H9 (cell line): ENCODE results near the gene SLC24A2. TPM values are rescaled to one million over a fixed set of nuclear protein-coding genes. Genes with fewer than 3 reads are reported as not detected.

ENCODE experiments used
- DNase-seq: peaks from one replicate; pipeline ENCODE4 v3.0.0-alpha.2; 2017
- H2AFZ ChIP-seq: one replicate; pipeline ENCODE4 v1.6.1; 2013; ENCODE audit warnings: mild to moderate bottlenecking, low read length, control low read depth, moderate library complexity
- H2AK5ac ChIP-seq: 2 replicates; pipeline ENCODE4 v1.6.1; 2013; ENCODE audit warnings: low read length, control low read depth, mixed read lengths; ENCODE audit not compliant: insufficient read length
- H2BK120ac ChIP-seq: one replicate; pipeline ENCODE4 v1.6.1; 2013; ENCODE audit warnings: low read depth, mild to moderate bottlenecking, low read length, control low read depth, inconsistent platforms; ENCODE audit not compliant: poor library complexity, severe bottlenecking
- H2BK12ac ChIP-seq: 2 replicates; pipeline ENCODE4 v1.6.1; 2013; ENCODE audit warnings: low read length, control low read depth, mixed read lengths, low read depth; ENCODE audit not compliant: insufficient read length
- H2BK15ac ChIP-seq: 2 replicates; pipeline ENCODE4 v1.6.1; 2013; ENCODE audit warnings: low read depth, low read length, control low read depth
- H2BK20ac ChIP-seq: one replicate; pipeline ENCODE4 v1.6.1; 2013; ENCODE audit warnings: low read depth, mild to moderate bottlenecking, low read length, control low read depth, inconsistent platforms; ENCODE audit not compliant: poor library complexity, severe bottlenecking
- H2BK5ac ChIP-seq: 2 replicates; pipeline ENCODE4 v1.6.1; 2013; ENCODE audit warnings: low read length, control low read depth, mixed read lengths; ENCODE audit not compliant: insufficient read length
- H3K14ac ChIP-seq: 2 replicates; pipeline ENCODE4 v1.6.1; 2013; ENCODE audit warnings: low read length, control low read depth; ENCODE audit not compliant: insufficient read depth
- H3K18ac ChIP-seq: 2 replicates; pipeline ENCODE4 v1.6.1; 2013; ENCODE audit warnings: low read depth, mild to moderate bottlenecking, mixed read lengths, low read length, control low read depth; ENCODE audit not compliant: insufficient read length
- H3K23ac ChIP-seq: 2 replicates; pipeline ENCODE4 v1.6.1; 2013; ENCODE audit warnings: low read length, control low read depth, mixed read lengths, low read depth; ENCODE audit not compliant: insufficient read length
- H3K23me2 ChIP-seq: 2 replicates; pipeline ENCODE4 v1.6.1; 2013; ENCODE audit warnings: low read depth, mild to moderate bottlenecking, mixed read lengths, low read length, control low read depth; ENCODE audit not compliant: insufficient read length, poor library complexity, severe bottlenecking
- H3K27ac ChIP-seq: 2 replicates; pipeline ENCODE4 v1.5.1; 2013; ENCODE audit warnings: low read length, control low read depth, mixed read lengths, low read depth; ENCODE audit not compliant: insufficient read length
- H3K27me3 ChIP-seq: 2 replicates; pipeline ENCODE4 v1.6.1; 2013; ENCODE audit warnings: low read length, control low read depth, inconsistent platforms; ENCODE audit not compliant: insufficient read depth
- H3K4ac ChIP-seq: 2 replicates; pipeline ENCODE4 v1.6.1; 2013; ENCODE audit warnings: low read depth, mild to moderate bottlenecking, control low read depth, inconsistent platforms, low read length, moderate library complexity
- H3K4me1 ChIP-seq: 2 replicates; pipeline ENCODE4 v1.6.1; 2013; ENCODE audit warnings: low read length, control low read depth, inconsistent platforms; ENCODE audit not compliant: insufficient read depth
- H3K4me2 ChIP-seq: 2 replicates; pipeline ENCODE4 v1.6.1; 2013; ENCODE audit warnings: low read length, control low read depth, mixed read lengths; ENCODE audit not compliant: insufficient read length, insufficient read depth
- H3K56ac ChIP-seq: 2 replicates; pipeline ENCODE4 v1.6.1; 2013; ENCODE audit warnings: low read depth, mild to moderate bottlenecking, mixed read lengths, low read length, control low read depth; ENCODE audit not compliant: insufficient read length
- H3K79me1 ChIP-seq: 2 replicates; pipeline ENCODE4 v1.6.1; 2013; ENCODE audit warnings: low read depth, mild to moderate bottlenecking, moderate library complexity, low read length, control low read depth, inconsistent platforms; ENCODE audit not compliant: insufficient read depth, poor library complexity, severe bottlenecking
- H3K79me2 ChIP-seq: 2 replicates; pipeline ENCODE4 v1.6.1; 2013; ENCODE audit warnings: low read length, control low read depth, inconsistent platforms; ENCODE audit not compliant: insufficient read depth
- H3K9ac ChIP-seq: 2 replicates; pipeline ENCODE4 v1.6.1; 2013; ENCODE audit warnings: low read length, control low read depth, mixed read lengths; ENCODE audit not compliant: insufficient read length; ENCODE audit errors: extremely low read depth
- H3K9me3 ChIP-seq: one replicate; pipeline ENCODE4 v1.6.1; 2013; ENCODE audit warnings: low read depth, low read length, inconsistent platforms; ENCODE audit not compliant: control insufficient read depth
- H3T11ph ChIP-seq: one replicate; pipeline ENCODE4 v1.6.1; 2013; ENCODE audit warnings: mild to moderate bottlenecking, low read length, control low read depth, inconsistent platforms
- H4K20me1 ChIP-seq: one replicate; pipeline ENCODE4 v1.6.1; 2013; ENCODE audit not compliant: control insufficient read depth, insufficient read length, insufficient read depth
- H4K5ac ChIP-seq: 2 replicates; pipeline ENCODE4 v1.6.1; 2013; ENCODE audit warnings: low read depth, mild to moderate bottlenecking, mixed read lengths, low read length, control low read depth; ENCODE audit not compliant: insufficient read length
- H4K8ac ChIP-seq: replicated peaks from 2 replicates; pipeline ENCODE4 v1.6.1; 2013; ENCODE audit warnings: low read length, control low read depth, mixed read lengths, low read depth; ENCODE audit not compliant: insufficient read length
- H4K91ac ChIP-seq: 2 replicates; pipeline ENCODE4 v1.6.1; 2013; ENCODE audit warnings: low read depth, mild to moderate bottlenecking, moderate library complexity, mixed read lengths, low read length, control low read depth; ENCODE audit not compliant: insufficient read length
- H3K27ac Mint-ChIP-seq, 3 experiments: 2 replicates in 2 of 3; 3 replicates in 1 of 3; pipeline ENCODE4 v1.8.0; 2020 to 2021; ENCODE audit warnings: mixed read lengths in 3 of 3, mild to moderate bottlenecking in 1 of 3, moderate library complexity in 1 of 3
- H3K27me3 Mint-ChIP-seq: 2 replicates; pipeline ENCODE4 v1.8.0; 2021; ENCODE audit warnings: low read depth, mild to moderate bottlenecking, moderate library complexity, mixed read lengths
- H3K36me3 Mint-ChIP-seq, 3 experiments: 2 replicates in 2 of 3; 3 replicates in 1 of 3; pipeline ENCODE4 v1.8.0; 2020 to 2021; ENCODE audit warnings: low read depth in 3 of 3, mixed read lengths in 3 of 3; ENCODE audit not compliant: insufficient read depth in 1 of 3
- H3K4me1 Mint-ChIP-seq, 2 experiments: 2 replicates each; pipeline ENCODE4 v1.8.0; 2020; ENCODE audit warnings: mixed read lengths in 2 of 2
- H3K4me3 Mint-ChIP-seq, 2 experiments: 2 replicates in 1 of 2; 3 replicates in 1 of 2; pipeline ENCODE4 v1.8.0; 2020 to 2021; ENCODE audit warnings: mild to moderate bottlenecking in 2 of 2, mixed read lengths in 2 of 2, moderate library complexity in 1 of 2
- H3K9me3 Mint-ChIP-seq, 2 experiments: 2 replicates in 1 of 2; 3 replicates in 1 of 2; pipeline ENCODE4 v1.8.0; 2020; ENCODE audit warnings: mild to moderate bottlenecking in 2 of 2, mixed read lengths in 2 of 2, moderate library complexity in 1 of 2
- WGBS: extraction: QIAGEN DNeasy Blood & Tissue Kit; methylation state at CpG from one replicate; pipeline ENCODE4 v1.1.7; 2013; ENCODE audit warnings: missing lambda C conversion rate, low lambda C conversion rate, mixed read lengths; ENCODE audit not compliant: insufficient read length; ENCODE audit errors: extremely low coverage; 5-methylcytosine and 5-hydroxymethylcytosine counted together
- total RNA-seq: library from RNA; stranded (reverse); gene quantifications from 2 replicates; pipeline ENCODE4 v1.2.1, GENCODE V29; 2021
- TF ChIP-seq, protein P1 (sequence below): fragments of 200-600 bp; sonication (generic); conservative IDR thresholded peaks from 3 replicates; pipeline ENCODE4 v1.8.0; 2021; ENCODE audit warnings: antibody characterized with exemption, mild to moderate bottlenecking

SLC24A2 gene
- total RNA-seq, 1 experiment from 2014 or later = 6.2 TPM

DNA sequence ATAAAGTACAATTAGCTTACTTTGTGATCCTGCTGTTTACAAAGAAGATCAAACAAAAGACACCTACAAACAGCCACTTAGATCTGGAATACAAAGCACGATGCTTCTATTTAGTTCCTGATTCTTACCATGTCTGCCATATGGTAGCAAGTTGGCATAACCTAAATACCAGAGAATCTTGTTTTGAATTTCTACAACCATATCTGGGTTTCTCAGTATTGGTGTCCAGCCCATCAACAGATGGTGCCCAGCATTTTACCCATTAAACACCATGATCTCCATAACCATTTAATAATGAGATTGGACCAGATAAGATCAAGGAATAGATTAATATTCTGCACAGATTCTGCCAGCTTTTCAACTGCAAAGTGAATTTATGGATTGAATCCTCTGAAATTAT, 29.8 kb downstream of the SLC24A2 start:
- no peaks in the 10 kb centered on the region for H3K79me2 ChIP-seq
- no peak overlapping the region for H2BK120ac ChIP-seq
- no peak overlapping the region for H3T11ph ChIP-seq
- H3K27me3 ChIP-seq = no peaks in the 10 kb centered on the region
- H3K36me3 Mint-ChIP-seq = peaks cover 0 to 17% (median 0%) of the 10 kb centered on the region in 3 experiments; a peak in 3 of 7 replicates
- H2BK20ac ChIP-seq = no peak overlapping the region
- no peak overlapping the region for H3K56ac ChIP-seq
- no peak overlapping the region for H2AK5ac ChIP-seq
- H3K9me3 Mint-ChIP-seq = peaks cover 0 to 20% of the 10 kb centered on the region in 2 experiments; a peak in 4 of 5 replicates
- H3K4ac ChIP-seq = no peak overlapping the region
- H3K27me3 Mint-ChIP-seq = no peaks in the 10 kb centered on the region; the same call in 1 of the 2 replicates
- no peak overlapping the region for H3K27ac ChIP-seq
- no peak overlapping the region for H4K91ac ChIP-seq
- no peak overlapping the region for H3K18ac ChIP-seq
- no peak overlapping the region for H3K14ac ChIP-seq
- DNase-seq = no peak
- no peaks in the 10 kb centered on the region for H3K23me2 ChIP-seq
- no peak overlapping the region for H3K4me3 Mint-ChIP-seq
- no peak overlapping the region for H4K5ac ChIP-seq
- no peaks in the 10 kb centered on the region for H3K9me3 ChIP-seq
- no peak overlapping the region for H3K4me2 ChIP-seq
- H3K27ac Mint-ChIP-seq = no peak overlapping the region
- no peaks in the 10 kb centered on the region for H3K79me1 ChIP-seq
- H2BK5ac ChIP-seq = no peak overlapping the region
- no peak overlapping the region for H3K23ac ChIP-seq
- no peak overlapping the region for H4K8ac ChIP-seq
- no CpG with 5 or more reads among the region's 1 CpG for WGBS
- TF ChIP-seq, protein P1, sequence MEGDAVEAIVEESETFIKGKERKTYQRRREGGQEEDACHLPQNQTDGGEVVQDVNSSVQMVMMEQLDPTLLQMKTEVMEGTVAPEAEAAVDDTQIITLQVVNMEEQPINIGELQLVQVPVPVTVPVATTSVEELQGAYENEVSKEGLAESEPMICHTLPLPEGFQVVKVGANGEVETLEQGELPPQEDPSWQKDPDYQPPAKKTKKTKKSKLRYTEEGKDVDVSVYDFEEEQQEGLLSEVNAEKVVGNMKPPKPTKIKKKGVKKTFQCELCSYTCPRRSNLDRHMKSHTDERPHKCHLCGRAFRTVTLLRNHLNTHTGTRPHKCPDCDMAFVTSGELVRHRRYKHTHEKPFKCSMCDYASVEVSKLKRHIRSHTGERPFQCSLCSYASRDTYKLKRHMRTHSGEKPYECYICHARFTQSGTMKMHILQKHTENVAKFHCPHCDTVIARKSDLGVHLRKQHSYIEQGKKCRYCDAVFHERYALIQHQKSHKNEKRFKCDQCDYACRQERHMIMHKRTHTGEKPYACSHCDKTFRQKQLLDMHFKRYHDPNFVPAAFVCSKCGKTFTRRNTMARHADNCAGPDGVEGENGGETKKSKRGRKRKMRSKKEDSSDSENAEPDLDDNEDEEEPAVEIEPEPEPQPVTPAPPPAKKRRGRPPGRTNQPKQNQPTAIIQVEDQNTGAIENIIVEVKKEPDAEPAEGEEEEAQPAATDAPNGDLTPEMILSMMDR = no peak
- H3K4me1 Mint-ChIP-seq = peaks cover 15 to 17% of the 10 kb centered on the region in 2 experiments
- H3K4me1 ChIP-seq = no peaks in the 10 kb centered on the region
- no peak overlapping the region for H3K9ac ChIP-seq
- no peaks in the 10 kb centered on the region for H4K20me1 ChIP-seq
- H2BK15ac ChIP-seq = no peak overlapping the region
- H2AFZ ChIP-seq = no peak overlapping the region
- no peak overlapping the region for H2BK12ac ChIP-seq
